HEK293 (cell line): ENCODE data around the gene PUM2.

ENCODE experiments used
- CTCF ChIA-PET: fragments of 350-600 bp; formaldehyde crosslinking; extraction: SDS; loops from one replicate; lab custom pipeline; 2021; ENCODE audit warnings: antibody characterized with exemption; lab: Yijun Ruan, JAX
- POLR2A ChIA-PET: fragments of 300-600 bp; formaldehyde crosslinking; extraction: SDS; loops from one replicate; lab custom pipeline; 2020; ENCODE audit warnings: antibody characterized with exemption, inconsistent platforms; lab: Yijun Ruan, JAX
- H3K27ac ChIP-seq: fragments of 200-500 bp; sonication (Bioruptor generic); 2 replicates; pipeline ENCODE4 v1.5.1; 2014; ENCODE audit warnings: low read depth, low read length, control low read depth, inconsistent platforms; ENCODE audit errors: extremely low read depth
- H3K36me3 ChIP-seq, 2 experiments: fragments of 200-500 bp in 1 of 2; sonication (Bioruptor generic) in 1 of 2; 1 replicate in 1 of 2; 2 replicates in 1 of 2; pipeline ENCODE4 v1.5.1; 2014 to 2017; ENCODE audit warnings: inconsistent platforms in 2 of 2, low read length in 2 of 2; ENCODE audit not compliant: control insufficient read depth in 2 of 2, insufficient read depth in 1 of 2
- H3K4me1 ChIP-seq: fragments of 200-500 bp; sonication (Bioruptor generic); 2 replicates; pipeline ENCODE4 v1.5.1; 2014; ENCODE audit warnings: mild to moderate bottlenecking, low read length, inconsistent platforms; ENCODE audit not compliant: control insufficient read depth, insufficient read depth
- H3K4me3 ChIP-seq: 2 replicates; pipeline ENCODE4 v1.5.1; 2011; ENCODE audit warnings: low read depth, mild to moderate bottlenecking, control low read depth, low read length, moderate library complexity
- H3K9me3 ChIP-seq: fragments of 200-500 bp; sonication (Bioruptor generic); 2 replicates; pipeline ENCODE4 v1.5.1; 2014; ENCODE audit warnings: low read depth, low read length, inconsistent platforms; ENCODE audit not compliant: control insufficient read depth, insufficient read depth
- FEZF1 ChIP-seq: fragments of 450-650 bp; formaldehyde crosslinking; IDR thresholded peaks from 2 replicates; pipeline ENCODE4 v1.5.1; 2016; ENCODE audit warnings: missing biosample characterization, missing genetic modification characterization
- KLF10 ChIP-seq: fragments of 450-650 bp; IDR thresholded peaks from 2 replicates; pipeline ENCODE4 v1.5.1; 2018; ENCODE audit warnings: missing biosample characterization, mild to moderate bottlenecking, missing genetic modification characterization
- KLF8 ChIP-seq: fragments of 450-650 bp; formaldehyde crosslinking; IDR thresholded peaks from 2 replicates; pipeline ENCODE4 v1.5.1; 2016; ENCODE audit warnings: missing biosample characterization, missing genetic modification characterization
- OVOL3 ChIP-seq: fragments of 450-650 bp; formaldehyde crosslinking; IDR thresholded peaks from 2 replicates; pipeline ENCODE4 v1.5.1; 2016; ENCODE audit warnings: missing biosample characterization, missing genetic modification characterization
- RBAK ChIP-seq: fragments of 450-650 bp; formaldehyde crosslinking; IDR thresholded peaks from 2 replicates; pipeline ENCODE4 v1.5.1; 2016; ENCODE audit warnings: missing biosample characterization, missing genetic modification characterization
- YY2 ChIP-seq: fragments of 450-650 bp; formaldehyde crosslinking; IDR thresholded peaks from 2 replicates; pipeline ENCODE4 v1.5.1; 2016; ENCODE audit warnings: missing biosample characterization, missing genetic modification characterization
- ZNF112 ChIP-seq: fragments of 450-650 bp; formaldehyde crosslinking; IDR thresholded peaks from 2 replicates; pipeline ENCODE4 v1.5.0; 2017; ENCODE audit warnings: missing biosample characterization, missing genetic modification characterization
- ZNF121 ChIP-seq: fragments of 450-650 bp; formaldehyde crosslinking; IDR thresholded peaks from 2 replicates; pipeline ENCODE4 v1.5.1; 2016; ENCODE audit warnings: missing biosample characterization, missing genetic modification characterization
- ZNF146 ChIP-seq: fragments of 450-650 bp; formaldehyde crosslinking; IDR thresholded peaks from 2 replicates; pipeline ENCODE4 v1.5.1; 2016; ENCODE audit warnings: missing biosample characterization, missing genetic modification characterization
- ZNF274 ChIP-seq, 2 experiments: fragments of 200-500 bp in 1 of 2; fragments of 450-650 bp in 1 of 2; sonication (Bioruptor generic) in 1 of 2; formaldehyde crosslinking in 1 of 2; IDR thresholded peaks; 2 replicates each; pipeline versions ENCODE4 v1.5.1 to v1.6.1; 2014 to 2016; ENCODE audit warnings: borderline replicate concordance in 1 of 2, inconsistent platforms in 1 of 2, low read length in 1 of 2, missing biosample characterization in 1 of 2, missing genetic modification characterization in 1 of 2
- ZNF335 ChIP-seq: fragments of 450-650 bp; formaldehyde crosslinking; conservative IDR thresholded peaks from 2 replicates; pipeline ENCODE4 v1.5.1; 2016; ENCODE audit warnings: missing biosample characterization, missing genetic modification characterization
- ZNF48 ChIP-seq: fragments of 450-650 bp; formaldehyde crosslinking; IDR thresholded peaks from 2 replicates; pipeline ENCODE4 v1.5.1; 2016; ENCODE audit warnings: missing biosample characterization, missing genetic modification characterization
- ZNF514 ChIP-seq: fragments of 450-650 bp; formaldehyde crosslinking; IDR thresholded peaks from 2 replicates; pipeline ENCODE4 v1.5.1; 2016; ENCODE audit warnings: missing biosample characterization, missing genetic modification characterization
- ZNF558 ChIP-seq: fragments of 450-650 bp; formaldehyde crosslinking; IDR thresholded peaks from 2 replicates; pipeline ENCODE4 v1.5.1; 2016; ENCODE audit warnings: missing biosample characterization, missing genetic modification characterization
- ZNF707 ChIP-seq: fragments of 450-650 bp; formaldehyde crosslinking; IDR thresholded peaks from 2 replicates; pipeline ENCODE4 v1.5.1; 2016; ENCODE audit warnings: missing biosample characterization, missing genetic modification characterization
- ZNF791 ChIP-seq: fragments of 450-650 bp; formaldehyde crosslinking; IDR thresholded peaks from 2 replicates; pipeline ENCODE4 v1.5.1; 2016; ENCODE audit warnings: missing biosample characterization, missing genetic modification characterization
- TF ChIP-seq, protein P1 (sequence below): fragments of 450-650 bp; formaldehyde crosslinking; IDR thresholded peaks from 2 replicates; pipeline ENCODE4 v1.5.1; 2016; ENCODE audit warnings: missing biosample characterization, missing genetic modification characterization
- TF ChIP-seq, protein P2 (sequence below): fragments of 450-650 bp; formaldehyde crosslinking; IDR thresholded peaks from 2 replicates; pipeline ENCODE4 v1.5.1; 2016; ENCODE audit warnings: missing biosample characterization, missing genetic modification characterization
- TF ChIP-seq, protein P3 (sequence below): fragments of 450-650 bp; formaldehyde crosslinking; IDR thresholded peaks from 2 replicates; pipeline ENCODE4 v1.5.1; 2017; ENCODE audit warnings: missing biosample characterization, missing genetic modification characterization
- TF ChIP-seq, protein P4 (sequence below): fragments of 450-650 bp; formaldehyde crosslinking; IDR thresholded peaks from 2 replicates; pipeline ENCODE4 v1.5.1; 2016; ENCODE audit warnings: missing biosample characterization, missing genetic modification characterization, borderline replicate concordance
- TF ChIP-seq, protein P5 (sequence below): fragments of 450-650 bp; formaldehyde crosslinking; IDR thresholded peaks from 2 replicates; pipeline ENCODE4 v1.5.1; 2017; ENCODE audit warnings: missing biosample characterization, missing genetic modification characterization

The PUM2 gene

DNA sequence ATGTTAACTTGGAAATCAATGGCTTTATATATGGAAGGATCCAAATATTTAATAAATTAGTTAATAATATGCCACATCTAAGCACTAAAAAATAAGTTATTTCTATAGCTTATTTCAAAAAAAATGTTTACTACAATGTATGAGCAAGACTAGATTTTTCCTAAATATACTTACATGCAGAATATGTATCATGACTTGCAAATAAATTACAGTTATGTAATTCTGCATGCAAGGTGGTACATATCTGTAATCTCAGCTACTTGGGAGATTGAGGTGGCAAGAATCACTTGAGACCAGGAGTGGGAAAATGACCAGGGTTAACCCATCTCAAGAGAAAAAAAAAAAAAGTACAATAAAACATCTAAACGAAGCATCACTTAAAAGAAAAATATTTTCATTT is 11.6 kb downstream of the PUM2 start:
- peaks cover 24% of the 10 kb centered on the region for H3K4me1 ChIP-seq
- no peak for TF ChIP-seq ZNF274 (IDR thresholded peaks at IDR 0.05; ENCODE audit: low read length)
- TF ChIP-seq ZNF274 (tag by site-specific recombination; IDR thresholded peaks at IDR 0.05; ENCODE audit: borderline replicate concordance), result no peak
- TF ChIP-seq ZNF707 (tag by site-specific recombination), result 0 out of 2 replicates have a peak, but pooled peaks have one; percentile 42
- no peak for TF ChIP-seq KLF10 (tag by site-specific recombination)
- TF ChIP-seq, protein P1, sequence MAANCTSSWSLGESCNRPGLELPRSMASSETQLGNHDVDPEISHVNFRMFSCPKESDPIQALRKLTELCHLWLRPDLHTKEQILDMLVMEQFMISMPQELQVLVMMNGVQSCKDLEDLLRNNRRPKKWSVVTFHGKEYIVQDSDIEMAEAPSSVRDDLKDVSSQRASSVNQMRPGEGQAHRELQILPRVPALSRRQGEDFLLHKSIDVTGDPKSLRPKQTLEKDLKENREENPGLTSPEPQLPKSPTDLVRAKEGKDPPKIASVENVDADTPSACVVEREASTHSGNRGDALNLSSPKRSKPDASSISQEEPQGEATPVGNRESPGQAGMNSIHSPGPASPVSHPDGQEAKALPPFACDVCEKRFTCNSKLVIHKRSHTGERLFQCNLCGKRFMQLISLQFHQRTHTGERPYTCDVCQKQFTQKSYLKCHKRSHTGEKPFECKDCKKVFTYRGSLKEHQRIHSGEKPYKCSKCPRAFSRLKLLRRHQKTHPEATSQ (tag by site-specific recombination), result no peak
- TF ChIP-seq RBAK (tag by site-specific recombination), result no peak
- TF ChIP-seq ZNF48 (tag by site-specific recombination), result no peak
- TF ChIP-seq ZNF791, result no peak
- TF ChIP-seq, protein P2, sequence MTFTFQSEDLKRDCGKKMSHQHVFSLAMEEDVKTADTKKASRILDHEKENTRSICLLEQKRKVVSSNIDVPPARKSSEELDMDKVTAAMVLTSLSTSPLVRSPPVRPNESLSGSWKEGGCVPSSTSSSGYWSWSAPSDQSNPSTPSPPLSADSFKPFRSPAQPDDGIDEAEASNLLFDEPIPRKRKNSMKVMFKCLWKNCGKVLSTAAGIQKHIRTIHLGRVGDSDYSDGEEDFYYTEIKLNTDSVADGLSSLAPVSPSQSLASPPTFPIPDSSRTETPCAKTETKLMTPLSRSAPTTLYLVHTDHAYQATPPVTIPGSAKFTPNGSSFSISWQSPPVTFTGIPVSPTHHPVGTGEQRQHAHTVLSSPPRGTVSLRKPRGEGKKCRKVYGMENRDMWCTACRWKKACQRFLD (tag by site-specific recombination), result no peak
- ChIA-PET POLR2A (no interaction called here), CTCF (interaction anchor here (0.7 to 1.1 kb wide), 2 partner anchors 12 to 48 kb away, joined by 5 to 6 read pairs; no protein-coding TSS in a partner anchor)
- no peaks in the 10 kb centered on the region for H3K9me3 ChIP-seq
- H3K36me3 ChIP-seq, result peaks cover 0 to 13% of the 10 kb centered on the region in 2 experiments; a peak in 1 of 3 replicates
- H3K27ac ChIP-seq, result no peak overlapping the region
- H3K4me3 ChIP-seq, result no peak overlapping the region

DNA sequence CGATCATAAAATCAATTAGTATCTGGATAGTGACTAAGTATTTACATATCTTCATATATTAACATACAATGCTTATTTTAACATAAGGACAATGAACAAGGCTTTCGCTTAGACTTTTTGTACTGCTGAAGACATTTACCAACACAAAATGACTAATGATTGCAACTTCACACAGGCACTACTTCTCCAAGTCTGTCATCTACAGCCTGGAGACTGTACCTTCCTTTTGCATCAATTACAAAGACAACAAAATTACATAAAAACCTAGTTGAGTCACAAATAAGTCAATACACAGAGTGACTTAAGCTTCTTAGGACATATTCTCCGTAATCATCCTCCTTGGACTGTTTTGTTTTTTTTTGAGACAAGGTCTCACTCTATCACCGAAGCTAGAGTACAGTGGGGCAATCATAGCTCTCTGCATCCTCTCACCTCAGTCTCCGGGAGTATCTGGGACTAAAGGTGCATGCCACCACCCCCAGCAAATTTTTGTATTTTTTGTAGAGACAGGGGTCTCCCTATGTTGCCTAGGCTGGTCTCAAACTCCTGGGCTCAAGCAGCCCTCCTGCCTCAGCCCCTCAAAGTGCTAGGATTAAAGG is 15.9 kb downstream of the PUM2 start:
- TF ChIP-seq, protein P3, sequence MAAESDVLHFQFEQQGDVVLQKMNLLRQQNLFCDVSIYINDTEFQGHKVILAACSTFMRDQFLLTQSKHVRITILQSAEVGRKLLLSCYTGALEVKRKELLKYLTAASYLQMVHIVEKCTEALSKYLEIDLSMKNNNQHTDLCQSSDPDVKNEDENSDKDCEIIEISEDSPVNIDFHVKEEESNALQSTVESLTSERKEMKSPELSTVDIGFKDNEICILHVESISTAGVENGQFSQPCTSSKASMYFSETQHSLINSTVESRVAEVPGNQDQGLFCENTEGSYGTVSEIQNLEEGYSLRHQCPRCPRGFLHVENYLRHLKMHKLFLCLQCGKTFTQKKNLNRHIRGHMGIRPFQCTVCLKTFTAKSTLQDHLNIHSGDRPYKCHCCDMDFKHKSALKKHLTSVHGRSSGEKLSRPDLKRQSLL, result peak; percentile 34; the same call in 1 of the 2 replicates
- TF ChIP-seq ZNF335, result no peak
- ChIA-PET CTCF (interaction anchor here (1.0 to 4.5 kb wide), 3 partner anchors 8 to 43 kb away, joined by 5 to 50 read pairs (median 6); no protein-coding TSS in a partner anchor), POLR2A (no interaction called here)
- Histone ChIP-seq H3K4me3 (no peak overlapping the region), H3K9me3 (no peaks in the 10 kb centered on the region), H3K4me1 (peaks cover 18% of the 10 kb centered on the region), H3K36me3 (peaks cover 8 to 9% of the 10 kb centered on the region in 2 experiments; a peak in 2 of 3 replicates), H3K27ac (no peak overlapping the region)

DNA sequence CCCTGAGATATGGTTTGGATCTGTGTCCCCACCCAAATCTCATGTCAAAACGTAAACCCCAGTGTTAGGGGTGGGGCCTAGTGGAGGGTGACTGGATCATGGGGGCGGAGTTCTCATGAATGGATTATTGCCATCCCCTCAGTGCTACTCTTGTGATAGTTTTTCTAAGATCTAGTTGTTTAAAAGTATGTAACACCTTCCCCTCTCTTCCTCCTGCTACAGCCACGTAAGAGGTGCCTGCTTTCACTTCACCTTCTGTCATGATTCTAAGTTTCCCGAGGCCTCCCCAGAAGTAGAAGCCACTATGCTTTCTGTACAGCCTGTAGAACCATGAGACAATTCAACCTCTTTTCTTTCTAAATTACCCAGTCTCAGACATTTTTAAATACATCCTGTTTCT is 16.9 kb downstream of the PUM2 start:
- H3K4me1 ChIP-seq, result peaks cover 18% of the 10 kb centered on the region
- H3K27ac ChIP-seq, result no peak overlapping the region
- H3K4me3 ChIP-seq, result no peak overlapping the region
- CTCF ChIA-PET, result interaction anchor here (0.6 to 4.5 kb wide), 2 partner anchors 7 to 45 kb away, joined by 3 to 50 read pairs; no protein-coding TSS in a partner anchor
- no peaks in the 10 kb centered on the region for H3K9me3 ChIP-seq
- POLR2A ChIA-PET, result no interaction called here
- H3K36me3 ChIP-seq, result peaks cover 9% of the 10 kb centered on the region in 2 experiments; a peak in 2 of 3 replicates
- TF ChIP-seq ZNF112 (tag by site-specific recombination) (no peak), ZNF514 (tag by site-specific recombination) (no peak), FEZF1 (tag by site-specific recombination) (no peak), ZNF121 (no peak), KLF8 (tag by site-specific recombination) (no peak), ZNF146 (tag by site-specific recombination) (no peak), ZNF558 (tag by site-specific recombination) (no peak), OVOL3 (no peak), YY2 (tag by site-specific recombination) (no peak)
- TF ChIP-seq, protein P4, sequence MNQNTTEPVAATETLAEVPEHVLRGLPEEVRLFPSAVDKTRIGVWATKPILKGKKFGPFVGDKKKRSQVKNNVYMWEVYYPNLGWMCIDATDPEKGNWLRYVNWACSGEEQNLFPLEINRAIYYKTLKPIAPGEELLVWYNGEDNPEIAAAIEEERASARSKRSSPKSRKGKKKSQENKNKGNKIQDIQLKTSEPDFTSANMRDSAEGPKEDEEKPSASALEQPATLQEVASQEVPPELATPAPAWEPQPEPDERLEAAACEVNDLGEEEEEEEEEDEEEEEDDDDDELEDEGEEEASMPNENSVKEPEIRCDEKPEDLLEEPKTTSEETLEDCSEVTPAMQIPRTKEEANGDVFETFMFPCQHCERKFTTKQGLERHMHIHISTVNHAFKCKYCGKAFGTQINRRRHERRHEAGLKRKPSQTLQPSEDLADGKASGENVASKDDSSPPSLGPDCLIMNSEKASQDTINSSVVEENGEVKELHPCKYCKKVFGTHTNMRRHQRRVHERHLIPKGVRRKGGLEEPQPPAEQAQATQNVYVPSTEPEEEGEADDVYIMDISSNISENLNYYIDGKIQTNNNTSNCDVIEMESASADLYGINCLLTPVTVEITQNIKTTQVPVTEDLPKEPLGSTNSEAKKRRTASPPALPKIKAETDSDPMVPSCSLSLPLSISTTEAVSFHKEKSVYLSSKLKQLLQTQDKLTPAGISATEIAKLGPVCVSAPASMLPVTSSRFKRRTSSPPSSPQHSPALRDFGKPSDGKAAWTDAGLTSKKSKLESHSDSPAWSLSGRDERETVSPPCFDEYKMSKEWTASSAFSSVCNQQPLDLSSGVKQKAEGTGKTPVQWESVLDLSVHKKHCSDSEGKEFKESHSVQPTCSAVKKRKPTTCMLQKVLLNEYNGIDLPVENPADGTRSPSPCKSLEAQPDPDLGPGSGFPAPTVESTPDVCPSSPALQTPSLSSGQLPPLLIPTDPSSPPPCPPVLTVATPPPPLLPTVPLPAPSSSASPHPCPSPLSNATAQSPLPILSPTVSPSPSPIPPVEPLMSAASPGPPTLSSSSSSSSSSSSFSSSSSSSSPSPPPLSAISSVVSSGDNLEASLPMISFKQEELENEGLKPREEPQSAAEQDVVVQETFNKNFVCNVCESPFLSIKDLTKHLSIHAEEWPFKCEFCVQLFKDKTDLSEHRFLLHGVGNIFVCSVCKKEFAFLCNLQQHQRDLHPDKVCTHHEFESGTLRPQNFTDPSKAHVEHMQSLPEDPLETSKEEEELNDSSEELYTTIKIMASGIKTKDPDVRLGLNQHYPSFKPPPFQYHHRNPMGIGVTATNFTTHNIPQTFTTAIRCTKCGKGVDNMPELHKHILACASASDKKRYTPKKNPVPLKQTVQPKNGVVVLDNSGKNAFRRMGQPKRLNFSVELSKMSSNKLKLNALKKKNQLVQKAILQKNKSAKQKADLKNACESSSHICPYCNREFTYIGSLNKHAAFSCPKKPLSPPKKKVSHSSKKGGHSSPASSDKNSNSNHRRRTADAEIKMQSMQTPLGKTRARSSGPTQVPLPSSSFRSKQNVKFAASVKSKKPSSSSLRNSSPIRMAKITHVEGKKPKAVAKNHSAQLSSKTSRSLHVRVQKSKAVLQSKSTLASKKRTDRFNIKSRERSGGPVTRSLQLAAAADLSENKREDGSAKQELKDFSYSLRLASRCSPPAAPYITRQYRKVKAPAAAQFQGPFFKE (tag by site-specific recombination), result no peak
- TF ChIP-seq, protein P5, sequence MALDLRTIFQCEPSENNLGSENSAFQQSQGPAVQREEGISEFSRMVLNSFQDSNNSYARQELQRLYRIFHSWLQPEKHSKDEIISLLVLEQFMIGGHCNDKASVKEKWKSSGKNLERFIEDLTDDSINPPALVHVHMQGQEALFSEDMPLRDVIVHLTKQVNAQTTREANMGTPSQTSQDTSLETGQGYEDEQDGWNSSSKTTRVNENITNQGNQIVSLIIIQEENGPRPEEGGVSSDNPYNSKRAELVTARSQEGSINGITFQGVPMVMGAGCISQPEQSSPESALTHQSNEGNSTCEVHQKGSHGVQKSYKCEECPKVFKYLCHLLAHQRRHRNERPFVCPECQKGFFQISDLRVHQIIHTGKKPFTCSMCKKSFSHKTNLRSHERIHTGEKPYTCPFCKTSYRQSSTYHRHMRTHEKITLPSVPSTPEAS (tag by site-specific recombination), result no peak
